Activated T-helper 17 cell treated with anti-CD3 and anti-CD28 coated beads, Interleukin-2, amount 50 U/mL, for 72 hours (primary cell): ENCODE data around the gene CREBBP. TPM values are rescaled to one million over a fixed set of nuclear protein-coding genes. Genes with fewer than 3 reads are reported as not detected.

Experiments used
- ATAC-seq: fragments of 150-1000 bp; cut with Tn5 transposase; replicated peaks from 2 replicates; pipeline ENCODE4 v1.10.0; 2021; ENCODE audit warnings: mild to moderate bottlenecking, moderate library complexity
- H3K27ac Mint-ChIP-seq: one replicate; pipeline ENCODE4 v1.8.0; 2022; ENCODE audit warnings: mixed read lengths
- H3K27me3 Mint-ChIP-seq: one replicate; pipeline ENCODE4 v1.8.0; 2022; ENCODE audit warnings: mixed read lengths
- H3K36me3 Mint-ChIP-seq: one replicate; pipeline ENCODE4 v1.8.0; 2022; ENCODE audit warnings: low read depth, mild to moderate bottlenecking, mixed read lengths
- H3K4me1 Mint-ChIP-seq: one replicate; pipeline ENCODE4 v1.8.0; 2022; ENCODE audit warnings: mixed read lengths
- H3K4me3 Mint-ChIP-seq: one replicate; pipeline ENCODE4 v1.8.0; 2022; ENCODE audit warnings: mild to moderate bottlenecking, mixed read lengths
- H3K9me3 Mint-ChIP-seq: one replicate; pipeline ENCODE4 v1.8.0; 2022; ENCODE audit warnings: mixed read lengths
- total RNA-seq, 2 donors: library from RNA; stranded (reverse); gene quantifications; one replicate each; pipeline ENCODE4 v1.2.3, GENCODE V29; 2022

CREBBP gene
- total RNA-seq, 2 donors from 2014 or later: 55.7 to 58.2 TPM

- ATAC-seq: no peak
- no peak overlapping the region for H3K4me3 Mint-ChIP-seq
- H3K9me3 Mint-ChIP-seq: no peaks in the 10 kb centered on the region
- no peaks in the 10 kb centered on the region for H3K27me3 Mint-ChIP-seq
- H3K4me1 Mint-ChIP-seq: no peaks in the 10 kb centered on the region
- no peak overlapping the region for H3K27ac Mint-ChIP-seq
- H3K36me3 Mint-ChIP-seq: peaks cover 99% of the 10 kb centered on the region
Measured at GRCh38 chr16:3771513-3771912, 109.0 kb downstream of the CREBBP start.

- ATAC-seq: no peak
- Mint-ChIP-seq H3K27ac (no peak overlapping the region), H3K9me3 (no peaks in the 10 kb centered on the region), H3K4me1 (no peaks in the 10 kb centered on the region), H3K27me3 (no peaks in the 10 kb centered on the region), H3K4me3 (no peak overlapping the region), H3K36me3 (peaks cover 98% of the 10 kb centered on the region)
Measured at GRCh38 chr16:3770530-3770929, 110.0 kb downstream of the CREBBP start.

- no peak for ATAC-seq
- Mint-ChIP-seq H3K9me3 (no peaks in the 10 kb centered on the region), H3K27me3 (no peaks in the 10 kb centered on the region), H3K36me3 (peaks cover 96% of the 10 kb centered on the region), H3K4me1 (no peaks in the 10 kb centered on the region), H3K4me3 (no peak overlapping the region), H3K27ac (no peak overlapping the region)
Measured at GRCh38 chr16:3769942-3770341, 110.6 kb downstream of the CREBBP start.

GRCh38 chr16:3769013-3769412 lies 111.5 kb downstream of the CREBBP start:
- Mint-ChIP-seq H3K4me3 (no peak overlapping the region), H3K4me1 (no peaks in the 10 kb centered on the region), H3K9me3 (no peaks in the 10 kb centered on the region), H3K27me3 (no peaks in the 10 kb centered on the region), H3K27ac (no peak overlapping the region), H3K36me3 (peaks cover 96% of the 10 kb centered on the region)
- no peak for ATAC-seq

- Mint-ChIP-seq H3K36me3 (peaks cover 96% of the 10 kb centered on the region), H3K27ac (no peak overlapping the region), H3K4me1 (no peaks in the 10 kb centered on the region), H3K27me3 (no peaks in the 10 kb centered on the region), H3K4me3 (no peak overlapping the region), H3K9me3 (no peaks in the 10 kb centered on the region)
- no peak for ATAC-seq
Measured at GRCh38 chr16:3767333-3767986, 113.1 kb downstream of the CREBBP start.

GRCh38 chr16:3766177-3766576 lies 114.3 kb downstream of the CREBBP start:
- Mint-ChIP-seq H3K27me3 (no peaks in the 10 kb centered on the region), H3K9me3 (no peaks in the 10 kb centered on the region), H3K36me3 (peaks cover 97% of the 10 kb centered on the region), H3K27ac (no peak overlapping the region), H3K4me3 (no peak overlapping the region), H3K4me1 (no peaks in the 10 kb centered on the region)
- no peak for ATAC-seq

- Mint-ChIP-seq H3K4me1 (no peaks in the 10 kb centered on the region), H3K27ac (no peak overlapping the region), H3K9me3 (no peaks in the 10 kb centered on the region), H3K4me3 (no peak overlapping the region), H3K36me3 (peaks cover 94% of the 10 kb centered on the region), H3K27me3 (no peaks in the 10 kb centered on the region)
- no peak for ATAC-seq
Measured at GRCh38 chr16:3764409-3764808, 116.1 kb downstream of the CREBBP start.

GRCh38 chr16:3762107-3762750 lies 118.3 kb downstream of the CREBBP start:
- H3K27me3 Mint-ChIP-seq: no peaks in the 10 kb centered on the region
- no peak for ATAC-seq
- no peak overlapping the region for H3K27ac Mint-ChIP-seq
- peaks cover 94% of the 10 kb centered on the region for H3K36me3 Mint-ChIP-seq
- no peaks in the 10 kb centered on the region for H3K9me3 Mint-ChIP-seq
- no peaks in the 10 kb centered on the region for H3K4me1 Mint-ChIP-seq
- H3K4me3 Mint-ChIP-seq: no peak overlapping the region

GRCh38 chr16:3761375-3762106 lies 119.0 kb downstream of the CREBBP start:
- no peak for ATAC-seq
- Mint-ChIP-seq H3K9me3 (no peaks in the 10 kb centered on the region), H3K4me3 (no peak overlapping the region), H3K36me3 (peaks cover 94% of the 10 kb centered on the region), H3K27me3 (no peaks in the 10 kb centered on the region), H3K27ac (no peak overlapping the region), H3K4me1 (no peaks in the 10 kb centered on the region)

GRCh38 chr16:3760518-3760917 lies 120.0 kb downstream of the CREBBP start:
- no peaks in the 10 kb centered on the region for H3K4me1 Mint-ChIP-seq
- no peak overlapping the region for H3K4me3 Mint-ChIP-seq
- ATAC-seq: no peak
- peaks cover 95% of the 10 kb centered on the region for H3K36me3 Mint-ChIP-seq
- H3K27ac Mint-ChIP-seq: no peak overlapping the region
- no peaks in the 10 kb centered on the region for H3K27me3 Mint-ChIP-seq
- H3K9me3 Mint-ChIP-seq: no peaks in the 10 kb centered on the region

GRCh38 chr16:3759736-3760135 lies 120.8 kb downstream of the CREBBP start:
- no peak overlapping the region for H3K27ac Mint-ChIP-seq
- H3K4me3 Mint-ChIP-seq: no peak overlapping the region
- H3K4me1 Mint-ChIP-seq: no peaks in the 10 kb centered on the region
- H3K36me3 Mint-ChIP-seq: peaks cover 96% of the 10 kb centered on the region
- H3K9me3 Mint-ChIP-seq: no peaks in the 10 kb centered on the region
- ATAC-seq: no peak
- no peaks in the 10 kb centered on the region for H3K27me3 Mint-ChIP-seq

- H3K4me1 Mint-ChIP-seq: peaks cover 12% of the 10 kb centered on the region
- no peaks in the 10 kb centered on the region for H3K27me3 Mint-ChIP-seq
- no peak for ATAC-seq
- H3K27ac Mint-ChIP-seq: no peak overlapping the region
- H3K36me3 Mint-ChIP-seq: peaks cover 94% of the 10 kb centered on the region
- H3K4me3 Mint-ChIP-seq: no peak overlapping the region
- H3K9me3 Mint-ChIP-seq: no peaks in the 10 kb centered on the region
Measured at GRCh38 chr16:3756113-3756512, 124.4 kb downstream of the CREBBP start.

- peaks cover 92% of the 10 kb centered on the region for H3K36me3 Mint-ChIP-seq
- H3K4me1 Mint-ChIP-seq: peaks cover 16% of the 10 kb centered on the region
- no peaks in the 10 kb centered on the region for H3K9me3 Mint-ChIP-seq
- no peak overlapping the region for H3K4me3 Mint-ChIP-seq
- H3K27ac Mint-ChIP-seq: no peak overlapping the region
- no peaks in the 10 kb centered on the region for H3K27me3 Mint-ChIP-seq
- no peak for ATAC-seq
Measured at GRCh38 chr16:3755249-3755648, 125.3 kb downstream of the CREBBP start.

GRCh38 chr16:3754772-3755171 lies 125.7 kb downstream of the CREBBP start:
- H3K4me1 Mint-ChIP-seq: peaks cover 21% of the 10 kb centered on the region
- no peak for ATAC-seq
- H3K4me3 Mint-ChIP-seq: no peak overlapping the region
- no peaks in the 10 kb centered on the region for H3K9me3 Mint-ChIP-seq
- H3K36me3 Mint-ChIP-seq: peaks cover 94% of the 10 kb centered on the region
- H3K27me3 Mint-ChIP-seq: no peaks in the 10 kb centered on the region
- no peak overlapping the region for H3K27ac Mint-ChIP-seq

- ATAC-seq: no peak
Measured at GRCh38 chr16:3754081-3754703, 126.3 kb downstream of the CREBBP start.

More at GRCh38 chr16:3754081-3754703, 126.3 kb downstream of the CREBBP start:
- Mint-ChIP-seq H3K4me3 (no peak overlapping the region), H3K9me3 (no peaks in the 10 kb centered on the region), H3K27ac (no peak overlapping the region), H3K27me3 (no peaks in the 10 kb centered on the region), H3K36me3 (peaks cover 94% of the 10 kb centered on the region), H3K4me1 (peaks cover 21% of the 10 kb centered on the region)
